IMR-90 (cell line): ENCODE measurements around the gene ZNF597.

ENCODE experiments used
- BHLHE40 ChIP-seq: fragments of 150-350 bp; IDR thresholded peaks from 2 replicates; pipeline ENCODE4 v1.6.1; 2016; ENCODE audit warnings: mild to moderate bottlenecking, low read depth, low read length
- CEBPB ChIP-seq: IDR thresholded peaks from 2 replicates; pipeline ENCODE4 v1.6.1; 2012; ENCODE audit warnings: low read depth, low read length, improper control_type of control experiment
- POLR2A ChIP-seq: IDR thresholded peaks from 2 replicates; pipeline ENCODE4 v1.6.1; 2012; ENCODE audit warnings: mild to moderate bottlenecking, low read depth, low read length
- RAD21 ChIP-seq: IDR thresholded peaks from 2 replicates; pipeline ENCODE4 v1.6.1; 2012; ENCODE audit warnings: low read length, improper control_type of control experiment
- RCOR1 ChIP-seq: IDR thresholded peaks from 2 replicates; pipeline ENCODE4 v1.6.1; 2012; ENCODE audit warnings: mild to moderate bottlenecking, low read length, improper control_type of control experiment; ENCODE audit not compliant: insufficient replicate concordance
- RFX5 ChIP-seq: IDR thresholded peaks from 2 replicates; pipeline ENCODE4 v1.8.0; 2012; ENCODE audit warnings: low read depth, mild to moderate bottlenecking, low read length, moderate library complexity
- TF ChIP-seq, protein P1 (sequence below): conservative IDR thresholded peaks from 2 replicates; pipeline ENCODE4 v1.5.1; 2012; ENCODE audit warnings: mild to moderate bottlenecking, low read depth, low read length, improper control_type of control experiment
- TF ChIP-seq, protein P2 (sequence below): fragments of 150-350 bp; IDR thresholded peaks from 2 replicates; pipeline ENCODE4 v1.6.1; 2016; ENCODE audit warnings: low read depth, mild to moderate bottlenecking, low read length, moderate library complexity, borderline replicate concordance
- TF ChIP-seq, protein P3 (sequence below): fragments of 150-350 bp; IDR thresholded peaks from 2 replicates; pipeline ENCODE4 v1.6.1; 2017; ENCODE audit warnings: mild to moderate bottlenecking, antibody characterized with exemption, low read length, low read depth

DNA sequence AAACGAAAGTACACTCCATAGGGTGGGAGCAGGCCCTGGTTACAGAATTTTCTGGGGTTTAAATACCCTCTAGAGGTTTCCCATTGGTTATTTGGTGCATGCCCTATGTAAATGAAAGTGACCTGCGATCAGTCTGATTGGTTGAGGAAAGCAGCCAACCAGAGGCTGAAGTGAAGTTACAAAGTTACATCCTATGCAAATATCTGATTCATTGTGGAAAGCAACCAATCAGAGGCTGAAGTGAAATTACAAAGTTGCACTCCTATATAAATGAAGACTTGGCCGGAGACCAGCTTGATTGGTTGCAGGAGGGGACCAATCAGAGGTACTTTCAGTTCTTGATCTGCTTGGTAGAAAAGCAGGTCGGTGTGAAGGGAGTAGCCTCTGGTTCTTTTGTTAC is 24.6 kb upstream of the ZNF597 start:
- TF ChIP-seq BHLHE40 = no peak
- TF ChIP-seq, protein P1, sequence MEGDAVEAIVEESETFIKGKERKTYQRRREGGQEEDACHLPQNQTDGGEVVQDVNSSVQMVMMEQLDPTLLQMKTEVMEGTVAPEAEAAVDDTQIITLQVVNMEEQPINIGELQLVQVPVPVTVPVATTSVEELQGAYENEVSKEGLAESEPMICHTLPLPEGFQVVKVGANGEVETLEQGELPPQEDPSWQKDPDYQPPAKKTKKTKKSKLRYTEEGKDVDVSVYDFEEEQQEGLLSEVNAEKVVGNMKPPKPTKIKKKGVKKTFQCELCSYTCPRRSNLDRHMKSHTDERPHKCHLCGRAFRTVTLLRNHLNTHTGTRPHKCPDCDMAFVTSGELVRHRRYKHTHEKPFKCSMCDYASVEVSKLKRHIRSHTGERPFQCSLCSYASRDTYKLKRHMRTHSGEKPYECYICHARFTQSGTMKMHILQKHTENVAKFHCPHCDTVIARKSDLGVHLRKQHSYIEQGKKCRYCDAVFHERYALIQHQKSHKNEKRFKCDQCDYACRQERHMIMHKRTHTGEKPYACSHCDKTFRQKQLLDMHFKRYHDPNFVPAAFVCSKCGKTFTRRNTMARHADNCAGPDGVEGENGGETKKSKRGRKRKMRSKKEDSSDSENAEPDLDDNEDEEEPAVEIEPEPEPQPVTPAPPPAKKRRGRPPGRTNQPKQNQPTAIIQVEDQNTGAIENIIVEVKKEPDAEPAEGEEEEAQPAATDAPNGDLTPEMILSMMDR = no peak
- TF ChIP-seq, protein P2, sequence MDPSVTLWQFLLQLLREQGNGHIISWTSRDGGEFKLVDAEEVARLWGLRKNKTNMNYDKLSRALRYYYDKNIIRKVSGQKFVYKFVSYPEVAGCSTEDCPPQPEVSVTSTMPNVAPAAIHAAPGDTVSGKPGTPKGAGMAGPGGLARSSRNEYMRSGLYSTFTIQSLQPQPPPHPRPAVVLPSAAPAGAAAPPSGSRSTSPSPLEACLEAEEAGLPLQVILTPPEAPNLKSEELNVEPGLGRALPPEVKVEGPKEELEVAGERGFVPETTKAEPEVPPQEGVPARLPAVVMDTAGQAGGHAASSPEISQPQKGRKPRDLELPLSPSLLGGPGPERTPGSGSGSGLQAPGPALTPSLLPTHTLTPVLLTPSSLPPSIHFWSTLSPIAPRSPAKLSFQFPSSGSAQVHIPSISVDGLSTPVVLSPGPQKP = no peak
- no peak for TF ChIP-seq RFX5
- no peak for TF ChIP-seq POLR2A
- no peak for TF ChIP-seq RCOR1
- no peak for TF ChIP-seq RAD21
- TF ChIP-seq CEBPB = no peak
- TF ChIP-seq, protein P3, sequence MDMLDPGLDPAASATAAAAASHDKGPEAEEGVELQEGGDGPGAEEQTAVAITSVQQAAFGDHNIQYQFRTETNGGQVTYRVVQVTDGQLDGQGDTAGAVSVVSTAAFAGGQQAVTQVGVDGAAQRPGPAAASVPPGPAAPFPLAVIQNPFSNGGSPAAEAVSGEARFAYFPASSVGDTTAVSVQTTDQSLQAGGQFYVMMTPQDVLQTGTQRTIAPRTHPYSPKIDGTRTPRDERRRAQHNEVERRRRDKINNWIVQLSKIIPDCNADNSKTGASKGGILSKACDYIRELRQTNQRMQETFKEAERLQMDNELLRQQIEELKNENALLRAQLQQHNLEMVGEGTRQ = no peak
